OCI-LY1 (cell line): ENCODE measurements around the gene PRPF6.
A peak's percentile ranks its signal among the peaks of the same experiment; 100 is the strongest.

ENCODE experiments used
- H2AFZ ChIP-seq: fragments of 200-600 bp; sonication (generic), shearing (Covaris generic); 2 replicates; pipeline ENCODE4 v1.6.0; 2014; ENCODE audit warnings: antibody characterized with exemption, mild to moderate bottlenecking, low read length
- H3F3A ChIP-seq: fragments of 200-600 bp; sonication (generic), shearing (Covaris generic); 2 replicates; pipeline ENCODE4 v1.6.0; 2014; ENCODE audit warnings: mild to moderate bottlenecking, antibody characterized with exemption, low read length, moderate library complexity; ENCODE audit not compliant: insufficient read depth
- H3K27ac ChIP-seq: fragments of 200-600 bp; sonication (generic); 2 replicates; pipeline ENCODE4 v1.5.1; 2014; ENCODE audit warnings: low read length, mixed run types, mild to moderate bottlenecking, low read depth; ENCODE audit not compliant: poor library complexity, severe bottlenecking
- H3K27me3 ChIP-seq: fragments of 200-600 bp; sonication (generic); 2 replicates; pipeline ENCODE4 v1.6.0; 2014; ENCODE audit warnings: antibody characterized with exemption, mild to moderate bottlenecking, low read length, moderate library complexity; ENCODE audit not compliant: insufficient read depth
- H3K36me3 ChIP-seq: fragments of 200-600 bp; sonication (generic); 2 replicates; pipeline ENCODE4 v1.6.1; 2014; ENCODE audit warnings: mild to moderate bottlenecking, antibody characterized with exemption, low read length, moderate library complexity, mixed read lengths; ENCODE audit not compliant: insufficient read depth
- H3K4me1 ChIP-seq: fragments of 200-600 bp; sonication (generic); 2 replicates; pipeline ENCODE4 v1.5.1; 2014; ENCODE audit warnings: mild to moderate bottlenecking, low read length, moderate library complexity; ENCODE audit not compliant: insufficient read depth, severe bottlenecking
- H3K4me2 ChIP-seq: fragments of 200-600 bp; sonication (generic), shearing (Covaris generic); 2 replicates; pipeline ENCODE4 v1.6.1; 2014; ENCODE audit warnings: low read length
- H3K4me3 ChIP-seq: fragments of 200-600 bp; sonication (generic); 2 replicates; pipeline ENCODE4 v1.5.1; 2014; ENCODE audit warnings: low read length, low read depth, mild to moderate bottlenecking, mixed read lengths; ENCODE audit not compliant: poor library complexity, severe bottlenecking
- H3K79me2 ChIP-seq: fragments of 200-600 bp; shearing (Covaris generic); 2 replicates; pipeline ENCODE4 v1.6.1; 2016; ENCODE audit warnings: mixed run types, low read length, mixed read lengths; ENCODE audit not compliant: insufficient read depth
- H3K9ac ChIP-seq: fragments of 200-600 bp; sonication (generic), shearing (Covaris generic); 2 replicates; pipeline ENCODE4 v1.6.1; 2014; ENCODE audit warnings: mild to moderate bottlenecking, low read length, mixed read lengths
- H3K9me2 ChIP-seq: fragments of 200-600 bp; sonication (generic), shearing (Covaris generic); 2 replicates; pipeline ENCODE4 v1.6.1; 2014; ENCODE audit warnings: low read depth, mild to moderate bottlenecking, low read length, mixed read lengths
- H3K9me3 ChIP-seq: fragments of 200-600 bp; shearing (Covaris generic); 2 replicates; pipeline ENCODE4 v1.6.1; 2014; ENCODE audit warnings: low read length, mixed read lengths
- H4K20me1 ChIP-seq: fragments of 200-600 bp; sonication (generic), shearing (Covaris generic); 2 replicates; pipeline ENCODE4 v1.6.0; 2016; ENCODE audit warnings: mild to moderate bottlenecking, low read length; ENCODE audit not compliant: insufficient read depth
- EZH2 ChIP-seq: fragments of 200-600 bp; sonication (generic), shearing (Covaris generic); IDR thresholded peaks from 2 replicates; pipeline ENCODE4 v1.8.0; 2017; ENCODE audit warnings: borderline replicate concordance, mixed run types, mild to moderate bottlenecking, antibody characterized with exemption, low read length, moderate library complexity, mixed read lengths
- TF ChIP-seq, protein P1 (sequence below): fragments of 200-600 bp; sonication (generic), shearing (Covaris generic); IDR thresholded peaks from 2 replicates; pipeline ENCODE4 v1.5.1; 2017; ENCODE audit warnings: mild to moderate bottlenecking, antibody characterized with exemption, low read length, moderate library complexity, mixed read lengths

The PRPF6 gene

DNA sequence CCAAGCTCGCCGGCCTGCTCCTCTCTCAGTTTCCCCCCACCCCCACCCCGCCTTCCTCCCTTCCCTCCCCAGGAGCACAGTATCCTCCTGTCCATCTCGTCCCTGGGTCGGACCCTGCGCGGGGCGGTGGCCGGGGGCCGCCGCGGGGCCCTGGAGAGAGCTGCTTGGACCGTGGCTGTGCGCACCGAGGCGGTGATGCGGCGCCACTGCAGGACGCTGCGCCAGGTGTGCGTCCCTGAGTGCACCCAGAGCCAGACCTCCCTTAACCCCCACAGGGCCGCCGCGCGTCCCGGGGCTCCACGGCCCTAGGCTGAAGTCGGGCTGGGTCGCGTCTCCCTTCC, 57.3 kb downstream of the PRPF6 start:
- Histone ChIP-seq H3K9me3 (no peaks in the 10 kb centered on the region), H3K36me3 (peaks cover 18% of the 10 kb centered on the region), H2AFZ (no peak overlapping the region), H3K4me1 (peaks cover 22% of the 10 kb centered on the region), H3K79me2 (no peaks in the 10 kb centered on the region), H3K9me2 (no peaks in the 10 kb centered on the region), H3K27me3 (0 out of 2 replicates have a peak, but pooled peaks cover 6% of the 10 kb centered on the region), H3K27ac (no peak overlapping the region), H3K9ac (no peak overlapping the region), H3K4me2 (peak overlapping the region; percentile 76), H3F3A (no peaks in the 10 kb centered on the region), H3K4me3 (peak overlapping the region; percentile 57), H4K20me1 (no peaks in the 10 kb centered on the region)
- TF ChIP-seq, protein P1, sequence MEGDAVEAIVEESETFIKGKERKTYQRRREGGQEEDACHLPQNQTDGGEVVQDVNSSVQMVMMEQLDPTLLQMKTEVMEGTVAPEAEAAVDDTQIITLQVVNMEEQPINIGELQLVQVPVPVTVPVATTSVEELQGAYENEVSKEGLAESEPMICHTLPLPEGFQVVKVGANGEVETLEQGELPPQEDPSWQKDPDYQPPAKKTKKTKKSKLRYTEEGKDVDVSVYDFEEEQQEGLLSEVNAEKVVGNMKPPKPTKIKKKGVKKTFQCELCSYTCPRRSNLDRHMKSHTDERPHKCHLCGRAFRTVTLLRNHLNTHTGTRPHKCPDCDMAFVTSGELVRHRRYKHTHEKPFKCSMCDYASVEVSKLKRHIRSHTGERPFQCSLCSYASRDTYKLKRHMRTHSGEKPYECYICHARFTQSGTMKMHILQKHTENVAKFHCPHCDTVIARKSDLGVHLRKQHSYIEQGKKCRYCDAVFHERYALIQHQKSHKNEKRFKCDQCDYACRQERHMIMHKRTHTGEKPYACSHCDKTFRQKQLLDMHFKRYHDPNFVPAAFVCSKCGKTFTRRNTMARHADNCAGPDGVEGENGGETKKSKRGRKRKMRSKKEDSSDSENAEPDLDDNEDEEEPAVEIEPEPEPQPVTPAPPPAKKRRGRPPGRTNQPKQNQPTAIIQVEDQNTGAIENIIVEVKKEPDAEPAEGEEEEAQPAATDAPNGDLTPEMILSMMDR: no peak
- no peak for TF ChIP-seq EZH2

GRCh38 chr20:64038565-64039292, 57.8 kb downstream of the PRPF6 start:
- TF ChIP-seq, protein P1: peak; percentile 49
- TF ChIP-seq EZH2: no peak
- peaks cover 22% of the 10 kb centered on the region for H3K4me1 ChIP-seq
- H3K27me3 ChIP-seq: 0 out of 2 replicates have a peak, but pooled peaks cover 6% of the 10 kb centered on the region
- no peaks in the 10 kb centered on the region for H3F3A ChIP-seq
- peak overlapping the region; percentile 76 for H3K4me2 ChIP-seq
- no peaks in the 10 kb centered on the region for H3K9me3 ChIP-seq
- H3K9me2 ChIP-seq: no peaks in the 10 kb centered on the region
- H3K36me3 ChIP-seq: peaks cover 17% of the 10 kb centered on the region
- no peak overlapping the region for H2AFZ ChIP-seq
- H4K20me1 ChIP-seq: no peaks in the 10 kb centered on the region
- H3K79me2 ChIP-seq: no peaks in the 10 kb centered on the region
- H3K4me3 ChIP-seq: peak overlapping the region; percentile 57
- H3K9ac ChIP-seq: peak overlapping the region; percentile 31; the same call in 1 of the 2 replicates
- no peak overlapping the region for H3K27ac ChIP-seq

- no peak overlapping the region for H3K27ac ChIP-seq
- no peaks in the 10 kb centered on the region for H4K20me1 ChIP-seq
- H3K4me3 ChIP-seq: peak overlapping the region; percentile 57
- TF ChIP-seq, protein P1: no peak
- no peak overlapping the region for H2AFZ ChIP-seq
- peak overlapping the region; percentile 76; the same call in 1 of the 2 replicates for H3K4me2 ChIP-seq
- no peaks in the 10 kb centered on the region for H3K9me2 ChIP-seq
- H3K36me3 ChIP-seq: peaks cover 11% of the 10 kb centered on the region
- H3F3A ChIP-seq: no peaks in the 10 kb centered on the region
- H3K79me2 ChIP-seq: no peaks in the 10 kb centered on the region
- peaks cover 22% of the 10 kb centered on the region for H3K4me1 ChIP-seq
- 0 out of 2 replicates have a peak, but pooled peaks cover 6% of the 10 kb centered on the region for H3K27me3 ChIP-seq
- H3K9ac ChIP-seq: no peak overlapping the region
- no peaks in the 10 kb centered on the region for H3K9me3 ChIP-seq
These were observed 58.6 kb downstream of the PRPF6 start for GRCh38 chr20:64039293-64040160.
